Fibroblast of lung (primary cell): Measurements from ENCODE around the gene TMEM138. TPM values are rescaled to one million over a fixed set of nuclear protein-coding genes. Genes with fewer than 3 reads are reported as not detected.

Experiments used
- DNase-seq, 2 donors: peaks; one replicate each; pipeline versions ENCODE4 v3.0.0 to v3.0.0-alpha.2; 2010; ENCODE audit warnings: low read depth in 2 of 2
- H2AFZ ChIP-seq: 2 replicates; pipeline ENCODE4 v1.5.1; 2012; ENCODE audit warnings: low read length, control low read depth, inconsistent platforms
- H3K27ac ChIP-seq: 2 replicates; pipeline ENCODE4 v1.5.1; 2011; ENCODE audit warnings: low read length, control low read depth; ENCODE audit not compliant: insufficient read depth
- H3K27me3 ChIP-seq: 2 replicates; pipeline ENCODE4 v1.5.1; 2011; ENCODE audit warnings: mild to moderate bottlenecking, low read length; ENCODE audit not compliant: control insufficient read depth, insufficient read depth
- H3K36me3 ChIP-seq: 2 replicates; pipeline ENCODE4 v1.5.1; 2011; ENCODE audit warnings: low read length; ENCODE audit not compliant: control insufficient read depth, insufficient read depth
- H3K4me1 ChIP-seq: 2 replicates; pipeline ENCODE4 v1.5.1; 2011; ENCODE audit warnings: low read length; ENCODE audit not compliant: control insufficient read depth, insufficient read depth; ENCODE audit errors: extremely low read depth
- H3K4me2 ChIP-seq: 2 replicates; pipeline ENCODE4 v1.5.1; 2011; ENCODE audit warnings: low read length, control low read depth; ENCODE audit not compliant: insufficient read depth; ENCODE audit errors: extremely low read depth
- H3K4me3 ChIP-seq, 4 experiments: fragments of 200-600 bp in 1 of 4; sonication (generic) in 1 of 4; replicated peaks in 1 of 4; 2 replicates each; pipeline ENCODE4 v1.5.1; 2011 to 2016; ENCODE audit warnings: low read length in 4 of 4, low read depth in 3 of 4, mild to moderate bottlenecking in 3 of 4, control low read depth in 2 of 4, inconsistent platforms in 1 of 4, mixed read lengths in 1 of 4; ENCODE audit not compliant: insufficient read depth in 1 of 4; ENCODE audit errors: control extremely low read depth in 1 of 4
- H3K79me2 ChIP-seq: 2 replicates; pipeline ENCODE4 v1.5.1; 2012; ENCODE audit warnings: mild to moderate bottlenecking, low read length, inconsistent platforms; ENCODE audit not compliant: control insufficient read depth, insufficient read depth
- H3K9ac ChIP-seq: 2 replicates; pipeline ENCODE4 v1.5.1; 2011; ENCODE audit warnings: mild to moderate bottlenecking, low read length, control low read depth; ENCODE audit not compliant: insufficient read depth
- H3K9me3 ChIP-seq: 2 replicates; pipeline ENCODE4 v1.5.1; 2012; ENCODE audit warnings: low read depth, low read length; ENCODE audit not compliant: control insufficient read depth, insufficient read depth
- H4K20me1 ChIP-seq: 2 replicates; pipeline ENCODE4 v1.5.1; 2011; ENCODE audit warnings: low read length; ENCODE audit not compliant: control insufficient read depth, insufficient read depth; ENCODE audit errors: extremely low read depth
- CTCF ChIP-seq, 2 donors: IDR thresholded peaks in 1 of 2; conservative IDR thresholded peaks in 1 of 2; 1 replicate in 1 of 2; 2 replicates in 1 of 2; pipeline ENCODE4 v1.5.1; 2011 to 2012; ENCODE audit warnings: low read length in 2 of 2, control low read depth in 1 of 2, inconsistent platforms in 1 of 2, low read depth in 1 of 2, mild to moderate bottlenecking in 1 of 2
- EZH2 ChIP-seq: IDR thresholded peaks from 2 replicates; pipeline ENCODE4 v1.5.1; 2012; ENCODE audit warnings: low read length, control low read depth, mild to moderate bottlenecking; ENCODE audit errors: missing control alignments
- polyA plus RNA-seq, 2 donors: library from polyadenylated mRNA; depleted of rRNA in 1 of 2; stranded (reverse) in 1 of 2; unstranded in 1 of 2; fragments of >200 nt; gene quantifications; 2 replicates each; pipeline ENCODE4 v1.2.1, GENCODE V29; 2011 to 2012; ENCODE audit warnings: missing spikeins in 1 of 2
- total RNA-seq: library from RNA; depleted of rRNA; stranded (reverse); fragments of >200 nt; gene quantifications from 2 replicates; pipeline ENCODE4 v1.2.1, GENCODE V29; 2014

Gene TMEM138
- total and polyA plus RNA-seq, 2 donors (not counting 1 experiment from before 2014, with no cell fraction given), result 30.2 to 95.9 TPM

DNA sequence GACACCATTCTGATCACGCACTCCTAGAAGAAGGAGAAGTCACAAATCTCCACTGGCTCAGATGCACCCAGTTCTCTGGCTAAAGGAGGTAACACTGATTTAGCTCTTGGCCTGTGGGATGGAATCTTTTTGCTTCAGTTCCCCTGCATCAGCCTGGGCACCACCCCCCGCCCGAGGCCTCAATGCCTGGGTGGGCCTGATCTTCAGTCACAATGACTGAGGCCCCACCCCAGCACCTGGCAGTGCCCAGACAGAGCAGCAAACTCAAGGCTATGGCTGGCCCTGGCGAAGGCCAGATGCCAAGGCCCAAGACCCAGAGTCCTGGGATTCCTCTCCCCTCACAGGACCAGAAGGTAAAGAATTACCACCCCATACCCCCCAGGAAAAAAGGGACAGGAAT is 5.5 kb upstream of the TMEM138 start:
- H3K27ac ChIP-seq, result no peak overlapping the region
- H4K20me1 ChIP-seq, result no peaks in the 10 kb centered on the region
- no peak overlapping the region for H3K4me2 ChIP-seq
- H3K4me3 ChIP-seq, result no peak overlapping the region
- no peaks in the 10 kb centered on the region for H3K4me1 ChIP-seq
- peaks cover 9% of the 10 kb centered on the region for H3K36me3 ChIP-seq
- no peak for DNase-seq
- TF ChIP-seq CTCF (conservative IDR thresholded peaks at IDR 0.05 in 1 of 2, IDR thresholded peaks at IDR 0.05 in 1 of 2; ENCODE audit: low read depth in 1 of 2, low read length in 2 of 2) (no peak), EZH2 (no peak)
- H3K27me3 ChIP-seq, result no peaks in the 10 kb centered on the region
- H3K79me2 ChIP-seq, result peaks cover 5% of the 10 kb centered on the region
- H2AFZ ChIP-seq, result no peak overlapping the region
- no peaks in the 10 kb centered on the region for H3K9me3 ChIP-seq
- H3K9ac ChIP-seq, result no peak overlapping the region

DNA sequence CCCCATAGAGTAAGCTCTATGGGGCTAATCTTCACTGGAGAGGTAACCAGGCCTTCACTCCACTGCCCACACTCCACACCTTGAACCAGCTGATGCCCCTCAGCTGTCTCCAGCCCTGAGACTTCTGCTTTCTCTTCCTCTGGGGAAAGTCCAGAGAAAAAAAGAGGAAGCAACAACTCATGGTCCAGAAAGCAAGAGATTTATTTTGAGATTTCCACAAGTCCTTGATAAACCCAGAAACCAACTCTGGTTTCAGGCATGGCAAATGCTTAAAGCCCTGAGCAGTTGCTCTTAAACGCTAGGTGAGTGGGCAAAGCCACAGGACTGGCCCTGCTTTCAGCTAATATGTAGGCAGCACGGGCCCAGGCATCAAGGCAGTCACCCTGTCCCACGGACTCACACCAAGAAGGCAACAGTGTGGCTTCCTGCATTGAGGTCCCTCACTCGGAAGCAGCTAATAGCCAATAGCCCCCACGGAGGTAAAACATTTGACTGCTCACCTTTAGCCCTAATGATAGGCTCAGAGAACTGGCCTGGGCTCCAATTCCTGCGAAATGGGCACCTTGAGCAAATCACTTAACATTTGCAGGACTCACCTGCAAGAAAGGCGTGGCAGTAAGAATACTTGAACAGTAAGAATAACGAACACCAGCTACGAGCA is 4.8 kb upstream of the TMEM138 start:
- Histone ChIP-seq H3K4me1 (no peaks in the 10 kb centered on the region), H3K9ac (no peak overlapping the region), H3K27ac (no peak overlapping the region), H3K4me3 (no peak overlapping the region), H3K36me3 (peaks cover 7% of the 10 kb centered on the region), H4K20me1 (no peaks in the 10 kb centered on the region), H3K9me3 (no peaks in the 10 kb centered on the region), H2AFZ (no peak overlapping the region), H3K27me3 (no peaks in the 10 kb centered on the region), H3K4me2 (no peak overlapping the region), H3K79me2 (peaks cover 7% of the 10 kb centered on the region)
- no peak for DNase-seq
- TF ChIP-seq CTCF (conservative IDR thresholded peaks at IDR 0.05 in 1 of 2, IDR thresholded peaks at IDR 0.05 in 1 of 2; ENCODE audit: low read depth in 1 of 2, low read length in 2 of 2), result no peak
- no peak for TF ChIP-seq EZH2

GRCh38 chr11:61357894-61358239 is 4.3 kb upstream of the TMEM138 start:
- DNase-seq, result no peak
- Histone ChIP-seq H3K4me2 (no peak overlapping the region), H3K79me2 (peaks cover 11% of the 10 kb centered on the region)

More at GRCh38 chr11:61357894-61358239, 4.3 kb upstream of the TMEM138 start:
- H2AFZ ChIP-seq, result no peak overlapping the region
- H3K4me1 ChIP-seq, result no peaks in the 10 kb centered on the region
- no peaks in the 10 kb centered on the region for H3K27me3 ChIP-seq
- H3K9me3 ChIP-seq, result no peaks in the 10 kb centered on the region
- no peak overlapping the region for H3K9ac ChIP-seq
- peaks cover 6% of the 10 kb centered on the region for H3K36me3 ChIP-seq
- H4K20me1 ChIP-seq, result no peaks in the 10 kb centered on the region
- TF ChIP-seq EZH2 (no peak), CTCF (conservative IDR thresholded peaks at IDR 0.05 in 1 of 2, IDR thresholded peaks at IDR 0.05 in 1 of 2; ENCODE audit: low read depth in 1 of 2, low read length in 2 of 2) (no peak)
- no peak overlapping the region for H3K27ac ChIP-seq
- no peak overlapping the region for H3K4me3 ChIP-seq
